SKM-1 (cell line): ENCODE results near the gene DNAH17.

Experiments used
- DNase-seq: peaks from one replicate; lab custom pipeline; 2025; ENCODE audit not compliant: unreplicated experiment; lab: John Stamatoyannopoulos, UW

The DNAH17 gene

DNA sequence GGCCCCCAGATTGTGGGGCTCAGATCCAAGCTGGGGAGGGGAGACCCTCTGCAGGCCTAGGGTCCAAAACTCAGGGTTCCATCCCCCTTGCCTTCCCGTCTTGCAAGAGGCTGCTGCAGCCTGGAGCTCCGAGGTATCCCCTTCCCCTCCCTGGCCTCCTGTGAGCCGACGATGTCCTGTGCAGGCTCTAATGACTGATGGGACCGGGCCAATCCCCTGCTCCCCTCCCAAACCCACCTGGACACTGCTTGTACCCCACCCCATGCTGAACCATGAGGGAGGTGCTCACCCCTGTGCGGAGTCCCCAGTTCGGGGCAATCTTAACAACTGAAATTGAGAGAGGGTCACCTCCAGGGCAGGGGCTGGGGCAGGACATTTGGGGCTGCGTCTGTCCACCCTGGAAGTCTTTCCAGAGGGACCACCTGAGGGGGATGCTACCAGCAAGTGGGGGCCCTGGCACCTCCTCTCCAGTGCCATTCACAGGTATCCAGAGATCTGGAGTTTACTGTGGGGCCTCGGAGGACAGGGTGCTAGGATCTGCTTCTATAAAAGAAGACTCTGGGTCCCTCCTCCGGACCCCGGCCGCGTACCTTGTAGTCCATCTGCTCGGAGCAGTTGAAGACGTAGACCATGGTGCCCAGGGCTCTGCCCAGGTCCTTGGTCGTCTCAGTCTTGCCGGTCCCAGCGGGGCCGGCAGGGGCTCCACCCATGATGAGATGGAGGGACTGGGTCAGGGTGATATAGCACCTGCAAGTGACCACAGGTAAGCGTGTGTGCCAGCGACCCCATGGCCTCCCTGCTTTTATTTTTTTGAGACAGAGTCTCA, 77.3 kb downstream of the DNAH17 start:
- no peak for DNase-seq

DNA sequence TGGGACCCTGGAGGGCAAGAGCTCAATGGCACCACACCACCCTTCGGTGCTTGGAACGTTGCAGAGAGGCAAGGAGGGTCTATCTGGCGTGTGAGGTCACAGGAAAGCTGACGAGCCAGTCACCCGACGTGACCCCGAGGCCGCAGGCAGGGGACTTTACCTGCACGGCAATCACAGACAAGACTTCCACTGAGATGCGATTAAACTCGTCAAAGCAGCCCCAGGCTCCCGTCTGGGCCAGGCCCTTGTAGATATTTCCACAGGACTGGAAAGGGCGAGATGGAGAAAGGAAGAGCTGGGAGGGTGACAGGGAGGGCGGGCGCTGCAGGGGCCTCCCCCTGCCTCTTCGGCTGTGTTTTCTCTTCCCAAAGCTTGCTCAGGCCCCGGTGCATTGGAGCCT, 78.3 kb downstream of the DNAH17 start:
- DNase-seq, result no peak

DNA sequence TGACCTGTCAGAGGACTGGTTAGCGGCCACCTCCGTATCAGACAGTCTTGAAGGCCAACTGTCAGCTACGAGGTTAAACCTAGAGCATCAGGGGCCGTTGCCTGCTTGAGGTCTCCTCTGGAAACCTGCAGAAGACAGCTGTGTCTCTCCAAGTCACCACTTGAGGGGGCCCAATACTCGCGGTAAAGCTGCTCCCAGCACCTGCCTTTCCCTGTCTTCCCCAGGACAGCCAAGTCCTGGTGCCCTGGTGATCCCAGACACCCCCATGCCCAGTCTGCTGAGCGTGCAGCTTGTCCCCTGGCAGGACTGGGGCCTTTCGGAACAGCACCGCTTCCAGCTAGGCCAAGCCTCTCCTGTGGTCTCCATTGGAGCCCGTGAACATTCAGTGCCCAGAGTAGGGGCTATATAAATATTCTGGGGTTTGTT, 80.1 kb downstream of the DNAH17 start:
- DNase-seq, result peak; percentile 50

DNA sequence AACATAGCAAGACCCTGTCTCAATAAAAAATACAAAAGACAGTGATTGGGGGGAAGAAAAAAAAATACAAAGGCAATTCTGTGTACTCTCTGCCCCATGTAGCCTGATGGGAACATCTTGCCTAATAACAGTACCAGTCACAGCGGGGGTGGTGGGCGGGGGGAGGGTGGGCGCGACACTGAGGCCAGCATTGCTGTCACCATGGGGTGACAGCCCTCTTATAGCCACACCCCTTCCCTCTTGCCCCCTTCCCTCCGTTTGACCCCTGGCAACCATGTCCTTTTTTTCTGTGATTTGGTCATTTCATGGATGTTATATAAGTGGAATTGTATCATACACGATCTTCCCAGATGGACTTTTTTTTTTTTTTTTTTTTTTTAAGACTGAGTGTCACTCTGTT, 80.9 kb downstream of the DNAH17 start:
- DNase-seq, result no peak

DNA sequence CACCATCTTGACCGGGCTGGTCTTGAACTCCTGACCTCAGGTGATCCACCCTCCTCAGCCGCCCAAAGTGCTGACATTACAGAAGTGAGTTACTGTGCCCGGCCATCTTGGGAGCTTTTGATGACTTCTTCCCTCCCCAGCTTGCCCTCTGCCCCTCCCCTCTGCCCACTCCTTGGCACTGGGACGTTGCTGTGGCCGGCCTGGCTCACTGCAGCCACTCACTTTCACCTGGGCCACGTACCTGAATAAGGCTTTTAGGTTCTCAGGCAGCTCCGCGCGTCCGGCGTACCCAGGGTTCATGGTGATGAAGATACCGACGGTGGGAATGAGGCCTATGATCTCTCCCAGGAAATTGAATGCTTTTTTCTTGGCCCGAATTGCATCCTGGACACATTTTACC, 81.6 kb downstream of the DNAH17 start:
- DNase-seq, result no peak

DNA sequence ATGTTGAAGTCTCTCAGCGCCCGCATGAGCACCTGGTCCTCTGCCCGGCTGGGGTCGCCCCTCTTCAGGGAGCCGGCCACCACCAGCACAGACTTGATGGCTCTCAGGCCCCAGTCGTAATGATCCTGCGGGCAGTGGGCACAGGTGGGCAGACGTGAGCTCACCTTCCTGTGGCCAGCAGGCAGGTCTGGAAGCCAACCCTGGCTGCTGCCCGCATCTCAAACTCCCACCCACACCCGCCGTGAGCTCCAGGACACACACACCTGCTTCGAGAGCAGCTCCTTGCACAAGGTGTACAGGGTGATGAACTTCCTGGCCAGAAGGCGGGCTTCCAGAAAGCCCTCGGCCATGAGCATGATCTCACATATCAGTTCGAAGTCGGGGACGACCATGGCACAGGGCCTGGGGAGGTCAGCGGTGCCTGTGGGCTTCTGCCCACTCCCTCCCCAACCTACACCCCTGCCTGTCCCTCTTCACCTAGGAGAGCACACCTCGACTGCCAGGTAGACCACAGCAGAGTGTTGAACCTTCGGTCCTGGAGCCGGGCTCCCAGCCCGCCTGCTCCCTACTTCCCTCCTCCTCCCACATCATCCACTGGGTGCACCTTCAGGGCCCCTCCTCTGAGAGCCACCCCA, 82.4 kb downstream of the DNAH17 start:
- DNase-seq, result no peak

DNA sequence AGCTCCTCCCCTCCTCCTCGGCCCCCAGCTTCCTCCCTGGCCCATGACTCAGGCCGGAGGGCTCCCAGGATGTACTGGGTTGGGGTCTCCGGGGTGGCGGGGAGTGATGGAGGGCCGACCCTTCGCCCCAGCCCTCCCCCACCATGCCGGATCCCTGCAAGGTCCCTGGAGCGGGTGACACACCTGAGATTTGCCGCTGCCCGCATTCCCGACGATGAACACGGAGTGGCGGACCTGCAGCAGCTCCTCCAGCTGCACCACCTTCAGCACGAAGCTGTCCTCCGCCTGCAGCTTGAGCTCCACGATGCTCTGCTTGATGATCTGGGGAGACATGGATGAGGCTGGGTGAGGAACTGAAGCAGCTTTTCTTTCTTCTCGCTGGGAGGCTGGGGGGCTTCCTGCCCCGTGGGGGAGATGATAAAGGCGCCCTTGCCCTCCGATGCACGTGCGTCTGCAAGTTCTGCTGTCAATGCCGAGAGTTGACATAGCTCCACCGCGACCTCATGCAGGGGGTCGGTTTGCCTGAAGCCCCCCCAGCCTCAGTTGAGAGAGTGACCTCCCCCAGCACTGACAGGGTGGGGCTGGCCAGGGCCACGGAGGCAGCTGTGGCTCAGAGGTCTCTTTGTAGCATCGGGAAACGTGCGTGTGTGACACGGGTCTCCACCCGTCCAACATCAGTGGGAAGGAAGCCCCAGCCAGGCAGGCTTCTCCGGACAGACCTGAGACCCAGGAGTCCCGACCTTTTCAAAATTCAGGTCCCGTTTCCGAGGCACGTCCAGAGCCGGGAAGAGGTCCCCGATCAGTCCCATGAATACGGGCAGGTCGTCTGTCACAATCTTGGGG, 83.1 kb downstream of the DNAH17 start:
- no peak for DNase-seq

DNA sequence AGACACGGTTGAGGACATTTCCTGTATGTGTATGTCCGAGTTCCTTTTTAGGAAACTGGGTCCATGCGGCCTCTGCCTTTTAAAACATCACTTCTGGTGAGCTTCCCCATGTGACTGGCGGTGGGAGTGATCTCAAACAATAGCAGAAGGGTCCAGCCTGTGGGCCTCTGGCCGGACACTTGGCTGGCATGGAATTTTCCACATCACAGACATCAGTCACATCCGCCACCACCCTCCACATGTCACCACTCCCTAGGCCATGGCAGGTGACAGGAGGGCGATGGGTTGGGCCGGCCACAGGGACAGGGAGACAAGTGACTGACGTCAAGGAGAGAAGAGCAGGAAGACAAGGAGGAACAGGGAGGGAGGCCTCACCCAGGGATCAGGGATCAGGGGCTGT, 83.7 kb downstream of the DNAH17 start:
- no peak for DNase-seq

DNA sequence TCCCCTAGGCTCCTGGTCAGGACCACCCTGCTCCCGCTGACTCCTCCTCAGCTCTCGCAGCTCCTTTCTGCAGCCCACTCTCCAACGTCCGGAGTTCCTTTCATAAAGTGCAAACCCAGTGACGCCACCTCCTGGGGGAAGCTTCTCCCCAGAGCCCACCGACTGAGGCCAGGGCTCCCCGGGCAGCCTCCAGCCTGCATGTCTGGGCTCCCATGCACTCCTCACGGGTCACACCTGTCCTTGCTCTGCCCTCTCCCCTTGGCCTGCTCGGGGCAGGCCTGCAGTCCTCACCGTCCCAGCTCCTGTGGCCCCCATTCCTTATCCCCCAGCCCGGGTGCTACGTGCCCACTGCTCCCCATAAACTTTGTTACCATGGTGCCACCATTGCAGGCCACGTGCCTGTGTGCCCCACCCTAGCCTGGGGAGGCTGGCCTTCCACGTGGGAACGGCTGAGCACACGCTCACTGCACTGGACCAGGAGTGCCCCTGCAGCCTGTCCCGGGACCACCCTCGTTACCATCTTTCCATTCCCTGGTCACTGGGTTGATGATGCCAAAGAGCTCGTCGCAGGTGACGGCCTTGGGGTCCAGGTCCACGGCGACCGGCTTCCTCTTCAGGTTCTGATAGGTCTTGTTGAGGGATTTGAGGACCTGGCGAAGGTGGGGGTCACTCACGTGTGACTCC, 84.9 kb downstream of the DNAH17 start:
- DNase-seq, result no peak

DNA sequence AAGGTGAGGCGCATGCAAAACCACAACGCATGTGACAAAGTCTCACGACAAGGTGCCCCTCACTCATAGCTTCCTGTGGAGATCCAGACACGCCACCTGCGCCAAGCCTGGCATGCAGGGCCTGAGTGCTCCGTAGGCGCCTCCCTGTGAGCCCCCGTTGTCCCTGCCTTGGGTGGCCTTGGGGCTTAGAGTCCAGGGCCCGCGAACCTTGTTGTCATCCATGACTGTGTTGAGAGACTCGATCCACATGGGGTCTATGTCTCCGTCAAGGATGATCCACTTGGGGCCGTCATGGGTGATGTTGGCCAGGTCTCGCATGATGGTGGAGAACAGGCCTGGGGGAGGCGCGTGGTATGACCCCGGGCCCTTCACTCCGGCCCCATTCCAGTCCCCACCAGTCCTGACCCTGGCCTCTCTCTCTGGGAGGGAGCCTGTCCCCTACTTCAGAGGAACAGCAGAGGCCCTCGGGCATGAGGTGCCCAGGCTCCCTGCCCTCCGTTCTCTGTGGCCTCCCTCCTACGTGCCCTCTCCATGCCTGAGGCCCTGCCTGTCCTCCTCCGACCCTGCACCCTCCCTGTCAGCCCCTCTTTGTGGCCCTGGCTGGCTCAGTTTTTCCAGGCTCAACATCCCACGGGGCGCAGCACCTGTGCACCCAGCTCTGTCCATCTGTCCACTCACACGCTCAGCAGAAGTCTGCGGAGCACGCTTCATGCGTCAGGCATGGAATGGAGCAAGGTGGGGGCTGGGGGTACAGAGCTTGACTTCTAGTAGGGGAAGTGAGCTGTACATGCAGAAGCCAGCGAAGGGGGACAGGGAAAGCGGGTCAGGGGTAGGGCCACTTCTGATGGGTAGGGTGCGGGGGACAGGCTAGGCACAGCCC, 85.7 kb downstream of the DNAH17 start:
- DNase-seq, result no peak

DNA sequence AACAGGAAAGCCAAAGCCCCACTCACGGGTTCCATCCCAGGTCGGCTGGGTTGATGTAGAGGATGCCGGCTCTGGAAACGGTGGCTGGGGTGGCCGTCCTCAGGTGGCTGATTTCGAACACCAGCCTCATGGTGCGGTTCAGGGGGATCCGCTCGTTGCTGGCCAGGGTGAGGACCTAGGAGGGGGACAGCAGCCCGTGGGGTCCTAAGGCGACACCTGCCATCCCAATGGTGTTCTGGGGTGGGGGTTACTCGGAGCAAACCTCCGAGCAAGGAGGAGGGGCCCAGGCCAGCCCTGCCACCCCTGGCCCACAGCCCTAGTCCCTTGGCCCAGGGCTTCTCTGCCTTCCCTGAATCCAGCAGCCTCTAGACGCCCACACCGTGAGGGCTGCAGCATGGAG, 86.5 kb downstream of the DNAH17 start:
- no peak for DNase-seq

DNA sequence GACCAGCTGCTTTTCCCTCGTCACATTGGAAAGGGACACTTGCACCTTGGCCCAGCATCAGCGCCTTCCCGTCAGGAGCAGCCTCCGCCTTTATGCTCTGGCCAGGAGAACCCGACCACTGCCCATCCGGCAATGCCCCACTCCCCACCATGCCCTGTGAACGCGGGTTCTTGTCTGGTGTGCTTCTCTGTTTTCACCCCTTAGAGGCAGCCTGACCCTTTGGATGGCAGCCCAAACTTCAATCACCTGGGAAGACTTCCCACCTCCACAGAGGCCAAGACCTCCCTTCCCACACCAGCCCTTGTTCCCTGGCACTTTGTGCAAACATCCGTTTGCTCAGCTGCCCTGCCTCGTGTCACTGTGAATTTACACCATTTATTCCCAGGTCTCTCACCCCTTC, 87.0 kb downstream of the DNAH17 start:
- DNase-seq, result no peak

DNA sequence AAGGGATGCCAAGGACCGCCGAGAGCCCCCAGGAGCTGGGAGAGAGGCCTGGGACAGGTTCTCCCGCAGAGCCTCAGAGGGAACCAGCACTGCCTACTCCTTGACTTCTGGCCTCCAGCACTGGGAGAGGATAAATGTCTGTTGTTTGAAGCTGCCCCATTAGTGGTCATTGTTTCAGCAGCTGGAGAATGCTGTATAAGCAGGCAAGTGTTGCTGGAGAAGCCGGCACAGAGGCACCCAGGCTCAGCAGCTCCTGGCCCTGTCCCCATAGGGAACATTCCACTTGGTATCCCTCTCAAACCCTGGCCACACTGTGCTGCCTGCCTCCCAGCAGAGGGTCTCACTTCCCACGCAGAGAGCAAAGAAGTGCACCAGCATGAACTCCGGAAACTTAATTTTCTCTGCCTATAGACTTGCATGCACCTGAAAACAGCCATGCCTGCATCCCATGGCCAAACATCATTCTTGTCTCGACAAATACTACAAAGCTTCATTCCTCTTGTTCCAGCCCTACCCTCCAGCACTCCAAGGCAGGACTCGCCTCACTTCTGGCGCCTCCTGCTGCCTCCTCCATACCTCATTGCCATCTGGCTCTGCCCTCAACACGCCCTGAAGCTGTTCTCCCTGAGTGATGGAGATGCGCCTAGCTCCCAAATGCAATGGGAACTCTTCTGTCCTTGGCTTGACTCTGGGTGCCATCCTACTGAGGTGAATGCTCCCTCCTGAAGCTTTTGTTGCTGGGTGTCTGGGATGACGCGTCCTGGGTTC, 88.1 kb downstream of the DNAH17 start:
- DNase-seq, result no peak

DNA sequence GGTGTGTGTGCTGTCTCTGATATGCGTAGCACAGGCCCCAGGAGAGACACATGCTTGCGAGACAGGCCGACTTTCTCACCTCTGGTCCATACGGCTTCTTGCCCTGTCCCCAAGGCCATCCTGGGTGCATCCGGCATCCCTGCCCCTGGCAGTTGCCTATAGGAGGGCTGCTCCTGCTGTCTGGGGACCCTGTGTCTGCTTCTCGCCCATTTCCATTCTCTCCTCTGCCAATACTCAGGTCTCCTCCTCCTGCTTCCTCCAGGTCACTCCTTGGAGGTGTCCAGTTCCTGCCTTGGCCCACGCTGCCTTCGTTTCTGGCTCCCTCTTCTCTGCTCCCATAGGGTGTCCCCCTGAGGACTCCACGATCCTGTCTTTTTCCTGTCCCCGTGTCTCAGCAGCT, 89.0 kb downstream of the DNAH17 start:
- no peak for DNase-seq

DNA sequence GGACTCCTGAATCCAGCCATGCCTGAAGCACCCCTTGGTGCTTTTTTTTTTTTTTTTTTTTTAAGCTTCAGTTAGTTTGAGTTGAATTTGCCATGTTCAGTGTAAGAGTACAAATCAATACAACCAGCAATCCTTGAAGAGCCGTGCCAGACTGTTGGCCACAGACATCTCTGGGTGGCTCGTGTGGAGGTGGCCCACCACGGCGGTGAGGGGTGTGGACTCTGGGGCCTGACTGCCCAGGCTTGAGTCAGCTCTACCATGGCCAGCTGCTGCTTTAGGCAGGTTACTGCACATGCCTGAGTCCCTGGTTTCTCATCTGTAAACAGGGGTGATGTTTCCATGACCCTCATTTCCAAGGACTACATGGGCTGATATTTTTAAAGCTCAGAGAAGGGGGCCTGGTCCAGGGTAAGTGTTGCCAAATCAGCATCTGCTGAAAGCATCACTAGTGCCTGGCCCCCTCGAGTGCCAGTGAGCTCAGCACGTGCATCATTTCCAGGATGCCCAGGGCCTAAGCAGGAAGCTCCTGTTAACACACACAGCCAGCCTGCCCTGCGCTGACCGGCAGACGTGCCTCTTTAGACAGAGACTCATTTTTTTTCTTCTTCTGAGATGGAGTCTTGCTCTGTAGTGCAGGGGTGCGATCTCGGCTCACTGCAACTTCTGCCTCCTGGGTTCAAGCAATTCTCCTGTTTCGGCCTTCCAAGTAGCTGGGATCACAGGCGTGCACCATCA, 90.1 kb downstream of the DNAH17 start:
- no peak for DNase-seq

DNA sequence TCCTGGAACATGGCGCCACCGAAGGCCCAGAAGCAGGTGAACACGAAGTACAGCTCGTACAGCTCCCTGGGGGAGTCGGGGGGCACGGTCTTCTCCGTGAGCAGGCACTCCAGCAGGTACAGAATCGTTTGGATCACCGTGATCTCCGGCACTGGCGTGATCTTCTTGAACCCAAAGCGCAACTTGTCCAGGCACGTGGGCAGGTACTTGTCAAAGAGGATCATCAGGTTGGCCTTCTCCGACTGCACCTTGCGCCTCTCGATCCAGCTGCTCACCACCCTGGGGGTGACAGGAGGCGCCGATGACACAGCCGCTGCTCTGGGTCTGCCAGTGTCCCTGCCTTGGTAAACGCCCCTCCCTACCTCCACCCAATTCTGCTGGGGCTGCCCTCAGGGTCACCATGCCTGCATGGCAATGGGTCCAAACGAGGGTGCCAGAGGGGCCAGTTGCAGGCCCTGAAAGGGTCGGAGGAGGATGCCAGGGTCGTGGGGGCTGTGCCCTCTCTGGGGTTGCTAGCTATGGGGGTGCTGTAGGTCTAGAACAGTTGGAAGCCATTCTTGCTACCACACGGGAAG, 90.9 kb downstream of the DNAH17 start:
- DNase-seq, result no peak

DNA sequence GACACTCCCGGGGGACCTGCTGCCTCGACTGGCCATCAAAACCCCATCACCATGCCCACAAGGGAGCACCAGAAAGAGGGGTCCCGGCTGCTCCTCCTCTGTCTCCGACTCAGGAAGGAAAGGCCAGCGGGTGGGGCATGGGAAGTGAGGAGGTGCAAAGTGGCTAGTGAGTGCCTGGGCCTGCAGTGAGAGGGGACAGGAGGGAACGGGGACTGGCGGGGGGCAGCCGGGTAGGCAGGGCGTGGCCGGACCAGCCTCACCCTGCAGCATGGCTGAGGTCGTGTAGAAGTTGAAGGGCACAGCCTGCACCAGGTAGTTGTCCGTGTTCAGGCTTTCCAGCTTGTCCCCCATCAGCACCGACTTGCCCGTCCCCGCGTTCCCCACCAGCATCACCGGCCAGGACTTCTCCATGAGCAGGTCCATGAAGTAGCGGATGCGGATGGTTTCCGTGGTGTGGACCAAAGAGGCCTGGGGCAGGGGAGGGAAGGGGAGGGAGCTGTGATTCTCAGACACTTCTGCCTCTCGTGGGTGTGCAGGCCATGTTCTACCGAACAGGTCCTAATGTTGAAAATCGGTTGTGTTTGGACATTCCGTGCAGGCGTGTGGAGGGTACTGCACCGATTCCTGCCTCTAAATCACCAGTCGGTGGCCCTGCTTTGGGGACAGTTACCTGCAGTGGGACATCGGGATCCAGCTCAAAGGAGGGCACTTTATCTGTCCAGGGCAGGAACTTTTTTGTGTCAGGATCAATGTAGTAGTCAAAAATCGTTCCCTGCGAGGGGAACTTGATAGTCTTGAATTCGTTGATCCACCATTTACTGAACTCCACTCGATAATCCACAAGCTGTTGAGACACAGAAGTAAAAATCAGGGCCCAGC, 91.7 kb downstream of the DNAH17 start:
- no peak for DNase-seq
